Activated CD4-positive, alpha-beta T cell treated with anti-CD3 and anti-CD28 coated beads for 1 hour (primary cell): ENCODE results near the gene DNM2.
A peak's percentile ranks its signal among the peaks of the same experiment; 100 is the strongest.

Experiments
- DNase-seq: peaks from one replicate; pipeline ENCODE4 v3.0.0-alpha.2; 2020

The DNM2 gene

DNA sequence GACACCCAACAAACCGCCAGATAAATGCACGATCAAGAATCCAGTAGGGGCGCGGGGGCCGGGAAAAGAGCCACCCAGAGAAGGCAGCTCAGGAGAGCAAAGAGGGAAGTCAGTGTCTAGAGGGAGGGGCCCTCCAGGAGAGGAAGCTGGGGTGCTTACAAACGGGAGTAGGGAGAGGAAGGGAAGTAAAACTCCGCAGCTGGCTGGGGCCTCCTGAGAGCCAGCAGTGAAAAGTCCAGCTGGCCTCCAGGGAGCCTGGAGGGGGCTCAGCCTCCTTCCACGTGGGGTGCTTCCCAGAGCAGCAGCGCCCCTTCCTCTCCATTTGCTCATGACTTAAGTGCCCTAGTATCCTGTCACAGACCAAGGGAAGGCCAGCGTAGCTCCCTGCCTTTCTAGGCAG, 66.4 kb downstream of the DNM2 start:
- no peak for DNase-seq

DNA sequence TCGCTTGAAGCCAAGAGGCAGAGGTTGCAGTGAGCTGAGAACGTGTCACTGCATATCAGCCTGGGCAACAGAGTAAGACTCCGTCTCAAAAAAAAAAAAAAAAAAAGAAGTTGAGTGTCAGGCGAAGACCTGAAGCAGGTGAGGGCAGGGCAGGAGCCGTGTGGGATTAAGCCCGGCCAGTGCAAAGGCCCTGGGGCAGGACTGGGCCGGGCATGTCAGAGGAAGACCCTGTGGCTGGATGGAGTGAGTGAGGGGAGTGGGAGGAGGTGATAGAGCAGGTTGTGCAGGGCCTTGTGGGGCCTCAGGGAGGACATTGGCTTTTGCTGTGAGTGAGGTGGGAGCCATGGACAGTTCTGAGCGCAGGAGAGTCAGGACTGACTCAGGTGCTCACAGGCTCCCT, 70.3 kb downstream of the DNM2 start:
- DNase-seq, result no peak

DNA sequence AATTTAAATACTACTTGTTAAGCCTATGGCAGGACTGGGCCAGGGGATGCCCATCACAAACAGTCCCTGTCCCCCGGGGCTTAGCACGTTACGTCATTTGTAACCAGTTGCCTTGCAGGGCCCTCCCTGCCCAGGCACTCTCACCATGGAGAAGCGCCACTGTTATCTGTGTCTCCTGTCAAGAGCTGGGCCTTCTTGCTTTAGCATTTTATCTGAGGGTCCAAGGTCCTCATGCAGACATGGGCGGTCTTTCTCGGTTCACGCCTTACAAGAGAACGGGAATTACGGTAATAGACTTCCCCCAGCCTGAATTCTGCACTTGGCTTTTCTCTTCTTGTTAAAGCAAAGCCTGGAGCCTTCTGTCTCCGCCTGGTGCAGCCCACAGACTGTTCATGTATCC, 72.0 kb downstream of the DNM2 start:
- DNase-seq, result no peak

DNA sequence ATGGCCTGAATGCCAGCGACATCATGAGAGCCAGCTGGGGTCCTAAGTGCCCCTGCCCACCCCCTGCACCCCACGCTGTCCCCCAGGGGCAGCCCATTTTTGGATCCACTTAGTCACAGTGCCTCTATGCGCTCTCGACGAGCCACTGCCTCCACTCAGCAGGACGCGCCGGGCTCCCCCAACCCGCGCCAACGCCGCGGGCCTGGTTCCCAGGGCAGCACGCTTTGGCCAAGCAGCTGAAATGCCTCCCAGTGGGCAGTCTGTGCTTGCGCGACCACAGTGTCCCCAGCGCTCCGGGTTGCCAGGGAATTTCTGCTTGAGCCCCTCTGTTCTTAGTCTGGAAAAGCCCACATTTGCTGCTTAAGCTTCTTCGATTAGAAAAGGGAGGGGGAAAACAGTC, 78.8 kb downstream of the DNM2 start:
- DNase-seq, result no peak

DNA sequence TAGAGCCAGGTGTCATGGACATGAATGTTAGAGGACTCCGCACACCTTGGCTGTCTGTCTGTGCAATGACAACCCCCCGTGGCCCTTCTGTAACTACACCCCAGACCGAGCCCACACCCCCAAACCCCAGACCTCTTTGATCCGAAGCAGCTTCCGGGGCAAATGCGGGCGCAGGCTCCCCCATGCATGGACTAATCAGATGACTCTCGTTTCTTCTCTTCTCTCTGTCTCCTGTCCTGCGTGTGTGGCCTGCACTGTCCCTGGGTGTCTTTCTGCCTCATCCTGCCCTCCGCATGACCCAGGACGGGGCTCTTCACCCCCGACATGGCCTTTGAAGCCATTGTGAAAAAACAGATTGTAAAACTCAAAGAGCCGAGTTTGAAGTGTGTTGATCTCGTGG, 79.2 kb downstream of the DNM2 start:
- DNase-seq, result no peak

DNA sequence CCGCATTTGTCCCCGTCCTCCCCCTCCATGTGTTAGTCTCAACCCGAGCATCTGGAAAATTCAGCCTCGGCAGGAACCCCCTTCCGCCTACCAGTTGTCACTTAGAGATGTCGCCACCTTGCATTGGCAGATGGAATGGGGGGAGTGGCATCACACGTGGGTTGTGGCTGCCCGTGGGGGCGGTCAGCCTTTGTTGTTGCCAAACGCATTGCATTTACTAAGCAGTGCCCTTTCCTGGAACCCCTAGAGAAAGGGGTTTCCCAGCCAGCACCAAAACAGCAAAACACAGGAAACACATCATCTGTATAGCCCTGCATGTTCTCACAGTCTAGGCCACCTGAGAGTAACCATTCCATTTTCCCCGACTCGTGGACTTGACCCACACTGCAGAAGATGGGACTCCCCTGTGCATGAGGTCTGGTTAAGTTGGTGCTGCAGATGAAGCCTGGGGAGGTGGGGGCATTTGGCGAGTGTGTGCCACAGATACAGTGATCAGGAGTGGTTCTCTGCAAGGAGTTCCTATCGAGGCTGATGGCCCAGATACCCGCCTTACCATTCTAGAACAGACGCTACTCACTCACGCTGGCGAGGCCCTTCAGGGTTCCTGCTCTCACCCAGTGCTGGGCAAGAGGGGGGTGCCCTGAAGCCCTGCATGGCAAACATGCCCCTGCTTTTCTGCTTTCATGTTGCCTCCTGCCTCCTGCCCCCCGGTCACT, 79.8 kb downstream of the DNM2 start:
- DNase-seq, result peak; percentile 60

DNA sequence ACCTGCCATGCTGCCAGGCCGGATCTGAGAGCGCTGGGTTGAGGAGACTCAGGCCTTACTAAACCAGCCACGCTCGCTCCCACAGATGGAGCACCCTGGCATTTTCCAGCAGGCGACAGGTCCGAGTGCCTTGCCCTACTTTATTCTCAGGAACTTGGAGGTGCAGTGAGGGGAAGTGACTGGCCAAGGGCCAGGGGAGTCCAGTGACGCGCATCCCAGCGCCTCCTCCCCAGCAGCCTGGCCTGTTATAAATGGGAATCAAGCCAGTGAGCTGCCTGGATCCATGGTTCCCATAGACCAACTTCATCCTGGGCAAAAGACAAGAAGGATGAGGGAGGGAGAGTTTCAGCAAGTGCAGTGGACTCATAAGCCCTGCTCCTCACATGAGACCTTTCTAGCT, 82.6 kb downstream of the DNM2 start:
- no peak for DNase-seq

DNA sequence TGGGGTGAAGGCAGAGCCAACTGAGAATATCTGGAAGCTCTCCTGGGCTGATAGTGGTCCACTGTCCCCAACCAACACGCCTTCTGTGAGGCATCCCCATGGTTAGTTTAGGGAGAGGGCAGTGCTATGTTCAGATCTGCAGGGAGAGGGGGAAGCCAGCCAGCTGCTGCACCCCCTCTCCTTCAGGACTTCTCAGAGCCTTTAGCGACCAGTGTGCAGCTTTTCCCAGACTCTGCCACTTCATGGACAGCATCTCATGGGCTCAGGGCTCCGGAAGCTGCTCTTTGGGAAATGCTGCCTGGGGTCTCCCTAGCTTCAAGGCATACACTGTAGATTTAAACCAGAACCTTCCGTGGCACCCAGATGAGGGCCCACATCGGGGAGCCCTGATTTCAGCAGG, 84.6 kb downstream of the DNM2 start:
- no peak for DNase-seq

DNA sequence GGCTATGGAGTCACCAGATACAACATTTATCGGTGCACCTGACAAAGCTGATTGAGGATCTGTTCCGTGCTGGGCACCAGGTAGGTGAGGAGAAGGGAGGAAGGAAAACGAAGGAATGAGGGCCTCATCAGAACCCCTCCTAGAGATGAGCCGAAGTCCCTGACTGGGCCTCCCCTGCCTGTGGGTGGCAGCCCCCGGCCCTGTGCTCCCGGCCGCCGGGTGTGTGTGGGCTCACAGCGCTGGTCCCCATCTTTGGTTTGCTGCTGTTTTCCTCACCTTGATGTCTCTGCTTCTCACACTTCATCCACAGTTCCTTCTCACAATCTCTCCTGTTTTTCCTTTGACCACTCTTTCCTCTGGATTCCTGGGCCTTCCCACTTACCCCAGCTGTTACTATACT, 85.4 kb downstream of the DNM2 start:
- DNase-seq, result no peak

DNA sequence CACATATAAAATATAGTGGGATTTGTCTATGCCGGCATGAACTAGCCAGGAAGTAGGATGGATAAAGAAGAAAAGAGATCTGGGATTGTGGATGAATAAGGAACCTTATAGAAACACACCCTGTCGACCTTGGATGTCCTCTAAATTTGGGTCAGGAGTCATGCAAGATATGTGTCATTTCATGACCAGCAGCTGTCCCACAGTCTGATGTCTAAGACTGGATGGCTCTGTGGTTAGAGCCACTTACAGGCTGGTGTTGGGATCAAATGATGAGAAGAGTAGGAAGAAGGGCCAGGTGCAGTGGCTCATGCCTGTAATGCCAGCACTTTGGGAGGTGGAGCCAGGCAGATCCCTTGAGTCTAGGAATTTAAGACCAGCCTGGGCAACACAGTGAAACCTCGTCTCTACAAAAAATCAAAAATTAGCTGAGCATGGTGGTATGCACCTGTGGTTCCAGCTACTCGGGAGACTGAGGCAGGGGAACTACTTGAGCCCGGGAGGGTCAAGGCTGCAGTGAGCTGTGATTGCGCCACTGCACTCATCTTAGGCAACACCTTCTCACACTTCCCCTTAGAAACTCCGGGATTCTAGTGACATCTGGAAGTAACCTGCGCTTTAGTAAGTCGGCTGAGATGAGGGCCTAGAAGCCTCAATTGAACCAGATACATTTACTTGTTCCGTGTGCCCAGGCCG, 87.3 kb downstream of the DNM2 start:
- no peak for DNase-seq

DNA sequence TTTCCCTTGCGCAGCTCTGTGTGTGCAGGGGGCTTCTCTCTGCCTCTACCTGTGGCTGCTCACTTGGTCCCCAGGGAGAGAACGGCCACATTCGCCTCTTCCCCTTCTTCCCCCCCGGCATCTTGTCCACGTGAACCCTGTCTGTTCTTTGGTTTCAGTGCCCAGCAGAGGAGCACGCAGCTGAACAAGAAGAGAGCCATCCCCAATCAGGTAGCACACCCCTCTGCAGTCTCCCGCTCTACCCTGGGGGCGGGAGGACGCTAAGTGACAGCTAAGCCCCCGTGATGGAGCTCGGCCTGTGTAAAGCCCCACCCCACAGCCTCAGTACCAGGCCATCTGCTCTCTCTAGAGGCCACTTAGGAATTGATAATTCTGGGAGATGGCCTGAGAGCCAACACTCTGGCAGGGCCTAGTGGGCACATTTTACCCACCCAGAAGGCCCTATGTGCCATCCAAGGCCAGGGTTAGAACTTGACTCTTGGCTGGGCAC, 87.9 kb downstream of the DNM2 start:
- no peak for DNase-seq

DNA sequence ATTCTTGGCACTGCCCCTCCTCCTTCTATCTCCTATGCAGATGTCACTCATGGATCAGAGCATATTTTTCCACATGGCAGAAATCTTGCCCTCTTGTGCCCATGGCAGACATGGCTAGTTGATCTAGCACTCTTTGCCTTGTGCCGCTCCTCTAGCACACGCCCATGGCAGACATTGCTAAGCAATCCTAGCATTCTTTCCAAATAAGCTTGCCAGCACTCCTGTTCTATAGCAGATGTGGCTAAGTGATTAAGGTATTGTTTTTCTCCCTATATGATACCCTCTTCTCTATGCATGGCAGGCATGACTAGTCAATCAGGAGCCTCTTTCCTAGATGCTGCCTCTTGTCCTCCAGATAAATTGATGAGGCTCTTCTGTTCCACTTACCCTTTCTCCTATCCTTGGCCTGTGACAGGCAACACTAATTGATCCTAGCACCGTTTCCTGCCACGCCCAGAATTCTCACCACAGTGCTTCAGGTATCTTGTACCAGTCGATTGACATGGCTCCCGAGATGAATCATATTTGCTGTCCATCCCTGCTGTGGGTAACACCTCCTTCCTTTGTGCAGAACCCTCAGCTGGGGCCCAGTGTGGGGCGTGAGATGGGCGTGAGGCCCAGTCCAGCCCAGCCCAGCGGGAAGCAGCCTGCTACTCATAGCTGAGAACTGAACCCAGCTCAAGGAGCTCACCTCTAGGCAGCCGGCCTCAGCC, 91.2 kb downstream of the DNM2 start:
- no peak for DNase-seq

DNA sequence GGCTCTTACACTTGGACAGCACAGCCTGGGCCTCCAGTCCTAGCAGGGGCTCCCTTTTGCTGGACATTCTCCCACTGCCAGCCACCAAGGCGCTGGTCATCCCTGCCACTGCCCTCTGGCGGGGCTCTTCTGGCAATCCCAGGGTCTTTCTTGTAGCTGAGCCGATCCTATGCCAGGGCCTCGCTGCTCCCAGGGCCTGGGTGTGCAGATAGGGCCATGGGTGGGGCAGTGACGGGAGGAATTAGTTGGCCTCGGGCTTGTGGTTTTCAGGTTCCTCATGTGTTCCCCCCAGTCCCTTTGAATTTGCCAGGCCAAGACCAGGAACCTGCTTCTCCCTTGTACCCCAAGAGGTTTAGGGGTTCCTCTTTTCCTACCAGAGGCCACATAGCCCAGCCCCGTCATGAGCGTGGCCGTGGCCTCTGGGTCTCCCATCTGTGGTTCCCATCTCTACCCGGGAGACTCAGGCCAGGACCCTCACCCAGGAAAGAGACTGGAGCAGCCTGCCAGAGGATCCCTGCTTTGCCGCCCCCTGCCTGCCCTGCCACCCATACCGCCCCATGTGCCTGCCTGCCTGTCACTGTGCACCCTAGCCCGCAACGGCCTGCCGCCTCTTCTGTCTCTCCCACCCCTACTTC, 91.9 kb downstream of the DNM2 start:
- DNase-seq, result no peak

DNA sequence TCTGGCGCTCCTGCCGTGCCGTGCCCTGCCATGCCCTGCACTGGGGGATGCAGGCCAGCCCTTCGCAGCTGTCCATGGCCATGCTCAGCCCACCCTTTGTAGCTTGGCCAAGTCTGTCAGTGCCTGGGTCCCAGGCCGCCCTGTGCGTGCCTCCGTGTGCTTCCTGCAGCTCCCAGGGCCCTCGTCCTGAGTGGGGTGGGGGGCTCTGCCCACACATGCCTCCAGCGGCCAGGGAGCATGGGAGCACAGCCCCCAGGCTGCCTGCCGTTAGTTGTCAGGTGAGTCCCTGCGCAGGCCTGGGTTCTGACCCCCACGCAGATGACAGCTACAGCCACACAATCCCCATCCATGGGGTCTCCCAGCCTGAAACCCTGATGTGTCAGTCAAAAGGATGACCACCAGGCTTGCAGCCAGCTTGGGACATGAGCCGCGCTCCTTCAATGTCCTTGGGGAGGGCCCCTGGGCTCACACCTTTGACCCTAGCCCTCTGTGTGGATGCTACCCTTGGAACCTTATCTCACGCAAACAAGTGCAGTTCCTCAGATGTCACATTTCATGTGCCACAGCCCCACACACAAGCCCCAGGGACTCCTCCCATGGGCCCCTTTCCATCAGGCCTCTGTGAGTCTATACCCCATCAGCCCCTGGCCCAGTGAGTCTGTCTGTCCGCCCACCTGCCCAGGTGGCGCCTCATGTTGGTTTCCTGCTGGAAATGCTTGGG, 93.7 kb downstream of the DNM2 start:
- no peak for DNase-seq

DNA sequence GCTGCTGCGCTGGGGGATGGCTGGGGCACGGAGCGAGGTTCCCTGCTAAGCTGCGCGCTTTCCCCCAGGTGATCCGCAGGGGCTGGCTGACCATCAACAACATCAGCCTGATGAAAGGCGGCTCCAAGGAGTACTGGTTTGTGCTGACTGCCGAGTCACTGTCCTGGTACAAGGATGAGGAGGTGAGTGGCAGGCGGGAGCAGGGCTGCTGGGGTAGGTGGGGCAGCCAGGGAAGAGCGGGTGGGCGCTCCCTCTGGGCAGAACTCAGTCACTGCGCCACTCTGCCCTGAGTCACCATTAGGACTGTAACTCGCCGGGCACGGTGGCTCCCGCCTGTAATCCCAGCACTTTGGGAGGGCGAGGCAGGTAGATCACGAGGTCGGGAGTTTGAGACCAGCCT, 94.3 kb downstream of the DNM2 start:
- DNase-seq, result no peak

DNA sequence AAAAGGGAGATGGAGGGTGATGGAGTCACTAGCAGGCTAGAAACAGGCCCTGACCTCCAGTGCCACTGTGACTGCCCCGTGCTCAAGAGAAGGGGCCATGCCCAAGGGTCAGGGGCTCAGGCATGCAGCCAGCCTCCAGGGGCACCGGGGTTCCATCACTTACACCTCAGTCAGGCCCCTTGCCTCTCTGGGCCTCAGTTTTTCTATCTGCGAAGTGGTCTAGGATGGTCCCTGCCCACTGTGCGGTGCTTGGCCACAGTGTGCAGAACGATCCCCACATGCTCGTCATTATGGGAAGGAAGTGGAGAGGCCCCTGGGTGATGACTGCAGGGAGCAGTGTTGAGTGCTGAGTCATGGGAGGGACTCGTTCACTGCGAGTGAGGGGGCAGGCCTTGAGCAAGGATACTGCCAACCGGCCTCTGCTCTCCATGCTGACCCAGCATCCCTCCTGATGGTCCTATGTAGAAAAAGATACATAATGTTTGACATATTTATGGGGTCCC, 95.1 kb downstream of the DNM2 start:
- DNase-seq, result no peak

DNA sequence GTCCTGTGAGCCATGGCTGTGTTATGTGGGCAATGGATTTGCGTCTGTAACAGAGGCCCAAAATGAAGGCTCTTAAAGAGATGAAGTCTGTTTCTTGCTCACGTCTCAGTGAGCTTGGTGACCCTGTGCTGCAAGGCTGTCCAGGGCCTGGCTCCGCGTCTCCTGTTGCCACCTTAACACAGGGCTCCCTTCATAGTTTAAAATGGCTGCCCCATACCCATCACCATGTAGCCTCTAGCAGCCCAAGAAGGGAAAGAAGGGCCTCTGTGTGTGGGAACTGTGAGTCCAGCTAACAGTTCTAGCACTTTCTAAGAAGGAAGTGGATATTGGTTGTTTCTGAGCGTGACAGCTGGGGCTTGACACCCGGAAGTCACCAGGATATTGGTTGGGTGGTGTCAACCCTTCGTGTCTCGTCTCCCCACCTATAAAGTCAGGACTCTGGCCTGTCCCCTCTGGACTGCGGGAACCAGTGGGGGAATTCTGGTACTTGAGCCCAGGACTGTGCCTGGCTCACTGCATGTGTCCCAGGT, 97.2 kb downstream of the DNM2 start:
- no peak for DNase-seq

DNA sequence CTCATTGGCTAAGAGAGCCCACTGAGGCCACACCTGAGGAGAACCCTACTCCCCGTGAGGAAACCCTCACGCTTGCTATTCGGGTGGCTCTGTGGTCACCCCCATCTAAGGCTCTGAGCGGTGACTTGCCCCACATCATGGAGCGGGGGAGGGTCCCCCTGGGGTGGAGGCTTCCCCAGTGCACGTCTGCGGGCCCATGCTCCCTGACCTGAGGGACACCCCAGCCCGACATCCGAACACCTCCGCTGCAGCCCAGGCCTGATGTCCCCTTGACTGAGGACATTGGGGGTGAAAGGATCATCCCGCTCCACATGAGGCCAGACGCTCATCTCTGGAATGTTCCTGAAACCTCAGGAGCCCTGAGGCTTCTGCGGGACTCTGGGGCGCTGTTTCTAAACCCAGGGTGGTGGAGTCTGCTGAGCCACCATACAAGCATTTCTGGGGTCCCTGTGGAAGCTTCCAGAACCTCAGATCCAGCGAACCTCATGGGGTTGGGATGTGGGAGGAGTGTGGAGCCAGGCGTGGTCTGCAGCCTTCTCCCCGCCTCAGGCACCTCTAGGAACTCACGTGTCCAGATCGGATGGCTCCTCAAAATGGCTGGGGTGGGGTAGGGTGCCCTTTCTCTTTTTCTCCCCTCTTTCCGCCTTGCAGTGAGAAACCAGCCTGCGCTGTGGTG, 98.2 kb downstream of the DNM2 start:
- no peak for DNase-seq

DNA sequence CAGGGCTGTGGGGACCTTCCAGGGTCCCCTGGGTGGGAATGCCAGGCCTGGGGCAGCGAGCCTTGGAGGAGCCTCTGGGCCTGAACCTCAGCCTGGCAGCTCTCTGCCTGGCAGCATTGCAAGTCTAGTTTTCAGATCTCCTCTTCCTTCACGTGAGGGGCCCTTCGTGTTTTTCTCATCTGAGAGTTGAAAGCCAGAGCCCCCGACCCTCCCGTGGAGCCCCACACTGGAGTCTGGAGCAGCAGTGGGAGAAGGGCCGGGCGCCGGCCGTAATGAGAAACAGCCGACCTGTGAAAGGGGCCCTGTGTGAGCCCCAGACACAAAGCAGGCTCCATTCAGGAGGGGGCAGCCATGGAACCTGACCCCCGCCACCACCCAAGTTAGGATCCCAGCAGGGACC, 98.8 kb downstream of the DNM2 start:
- DNase-seq, result no peak

DNA sequence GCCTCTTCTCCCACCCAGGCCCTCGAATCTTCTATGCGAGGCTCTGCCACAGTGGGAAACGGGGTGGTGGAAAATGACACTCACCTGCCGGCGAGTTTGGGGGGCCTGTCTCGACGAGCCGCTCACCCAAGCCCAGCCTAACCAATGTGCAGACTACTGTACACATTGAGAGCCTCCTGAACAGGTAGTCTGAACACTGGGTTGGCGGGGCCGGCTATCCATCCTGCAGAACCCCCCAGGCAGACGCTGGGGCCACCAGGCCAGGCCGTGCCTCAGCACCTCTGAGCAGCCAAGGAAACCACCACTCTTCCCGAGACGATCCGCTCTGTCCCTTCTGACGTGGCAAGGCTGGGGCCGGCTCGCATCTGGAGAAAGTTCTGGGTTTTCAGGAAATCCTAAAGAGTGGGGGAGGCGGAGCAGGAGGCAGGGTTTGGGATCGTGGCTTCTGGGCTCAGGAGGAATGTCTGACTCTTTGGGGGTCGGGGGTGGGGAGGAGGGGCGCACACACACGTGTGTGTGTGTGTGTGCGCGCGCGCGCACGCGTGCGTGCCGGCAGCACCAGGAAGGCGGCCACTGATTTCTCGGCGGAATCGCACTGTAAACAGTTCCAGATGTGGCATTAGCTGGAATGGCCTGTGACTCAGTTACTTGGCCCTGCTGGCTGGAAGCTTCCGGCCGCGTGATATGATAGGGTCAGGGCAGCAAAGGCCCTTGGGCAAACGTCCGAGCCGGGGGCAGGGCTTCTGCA, 99.6 kb downstream of the DNM2 start:
- DNase-seq, result no peak
